H4 (cell line): ENCODE data around the gene PLA2G4D. TPM values are rescaled to one million over a fixed set of nuclear protein-coding genes. Genes with fewer than 3 reads are reported as not detected.
"Not testable (repeated sequence)": the region's sequence is repeated elsewhere in the genome, so short reads cannot be mapped to it uniquely, and the experiment has no call there.

Source experiments
- DNase-seq: peaks from one replicate; pipeline ENCODE4 v3.0.0-alpha.2; 2015; ENCODE audit warnings: low spot score
- total RNA-seq: library from RNA; depleted of rRNA; stranded (reverse); fragments of >200 nt; shearing (Covaris generic); gene quantifications from 2 replicates; pipeline ENCODE4 v1.2.3, GENCODE V29; 2014

The PLA2G4D gene
- total RNA-seq, 1 experiment from 2014 or later, result not detected

DNA sequence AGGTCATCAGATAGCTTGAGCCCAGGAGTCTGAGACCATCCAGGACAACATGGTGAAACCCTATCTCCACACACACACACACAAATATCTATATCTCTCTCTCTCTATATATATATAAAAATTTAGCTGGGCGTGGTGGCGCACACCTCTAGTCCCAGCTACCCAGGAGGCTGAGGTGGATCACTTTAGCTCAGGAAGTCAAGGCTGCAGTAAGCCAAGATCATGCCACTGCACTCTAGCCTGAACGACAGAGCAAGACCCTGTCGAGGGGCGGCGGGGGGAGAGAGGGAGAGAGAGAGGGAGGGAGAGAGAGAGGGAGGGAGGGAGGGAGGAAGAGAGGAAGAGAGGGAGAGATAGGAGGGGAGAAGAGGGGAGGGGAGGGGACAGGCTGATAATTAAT, 34.1 kb upstream of the PLA2G4D start:
- DNase-seq, result no peak

DNA sequence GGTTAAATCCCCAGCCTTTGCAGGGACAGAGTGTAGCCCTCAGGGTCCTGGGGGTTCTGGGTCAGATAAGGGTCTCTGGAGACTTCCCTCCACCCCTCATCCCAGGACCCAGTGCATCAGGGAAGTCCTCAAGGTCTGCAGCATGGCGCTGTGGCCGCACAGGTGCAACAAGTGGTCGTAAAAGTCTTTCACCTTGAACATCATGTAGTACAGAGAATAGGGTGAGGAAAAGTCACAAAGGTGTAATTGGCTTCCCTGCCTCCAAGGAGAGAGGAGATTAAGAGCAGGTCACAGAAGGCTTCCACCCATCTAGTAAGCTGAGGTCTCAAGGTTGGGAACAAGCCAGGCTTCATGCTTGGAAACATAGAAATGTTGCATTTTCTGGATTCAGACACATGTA, 29.2 kb upstream of the PLA2G4D start:
- DNase-seq, result no peak

DNA sequence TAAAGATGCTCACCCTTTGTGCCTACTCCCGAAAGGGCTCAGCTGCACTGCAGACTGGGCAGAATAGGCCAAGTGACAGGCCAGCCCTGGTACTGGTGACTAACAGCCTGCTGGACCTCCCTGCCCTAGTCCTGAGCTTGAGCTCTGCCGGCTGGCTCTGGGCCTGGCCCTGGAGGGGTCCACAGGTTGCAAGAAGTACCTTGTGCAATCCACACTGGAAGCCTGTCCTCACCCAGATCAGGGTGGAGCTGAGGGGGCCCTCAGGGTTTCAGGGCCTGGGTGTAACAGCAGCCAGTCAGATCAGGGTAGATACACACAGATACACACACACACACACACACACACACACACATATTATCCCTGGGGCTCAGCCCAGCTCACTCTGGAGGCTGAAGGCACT, 27.3 kb upstream of the PLA2G4D start:
- DNase-seq, result no peak

DNA sequence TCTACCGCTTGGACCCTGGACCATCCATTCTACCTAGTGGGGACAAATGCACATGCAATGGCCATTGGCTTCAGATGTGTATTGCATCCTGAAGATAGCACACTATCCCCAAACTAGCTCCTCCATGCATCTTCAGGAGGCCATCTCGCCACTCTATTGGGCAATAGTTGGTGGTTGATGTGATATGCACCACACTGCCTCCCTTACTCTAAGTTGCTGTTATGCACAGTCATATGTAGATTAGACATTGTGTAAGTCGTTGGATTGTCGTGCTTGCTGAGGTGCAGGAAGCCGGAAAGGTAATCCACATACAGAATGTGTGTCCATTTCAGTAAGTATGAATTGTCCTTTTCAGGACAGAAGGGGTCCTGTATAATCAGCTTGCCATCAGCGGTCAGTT, 26.7 kb upstream of the PLA2G4D start:
- DNase-seq, result no peak

DNA sequence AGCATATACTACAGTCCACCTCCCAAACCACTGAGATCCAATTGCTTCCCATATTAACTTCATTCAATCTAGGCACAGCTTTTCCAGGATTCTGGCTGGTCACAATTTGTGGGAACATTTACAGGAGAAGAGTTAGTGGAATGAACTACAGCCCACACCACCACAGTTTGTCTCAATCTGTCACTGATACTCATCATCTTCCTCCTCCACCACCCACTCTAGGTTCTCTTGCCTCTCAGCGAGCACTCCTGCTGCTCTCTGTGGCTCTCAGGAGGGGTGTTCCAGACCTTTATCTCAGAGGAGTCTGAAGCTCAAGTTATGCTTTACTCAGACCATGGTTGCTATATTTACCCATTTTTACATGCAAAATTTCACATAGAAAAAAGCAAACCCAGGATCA, 25.9 kb upstream of the PLA2G4D start:
- DNase-seq, result no peak

DNA sequence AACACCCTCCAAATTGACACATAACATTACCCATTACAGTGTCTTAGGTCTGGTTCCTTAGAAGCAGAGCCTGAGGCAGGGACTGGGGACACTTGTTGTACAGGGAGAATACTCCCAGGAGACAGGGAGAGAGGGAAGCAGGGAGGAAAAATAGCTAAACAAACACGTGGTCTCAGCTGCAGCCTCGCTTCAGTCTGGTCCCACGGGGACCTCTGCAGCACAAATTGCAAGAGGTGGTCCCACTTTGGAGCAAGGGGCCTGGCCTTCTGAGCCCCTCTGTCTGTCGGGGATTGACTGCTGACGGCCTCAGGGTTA, 25.0 kb upstream of the PLA2G4D start:
- DNase-seq, result no peak

GRCh38 chr15:42118650-42119445, 24.5 kb upstream of the PLA2G4D start:
- DNase-seq, result no peak

GRCh38 chr15:42111924-42112323, 17.6 kb upstream of the PLA2G4D start:
- no peak for DNase-seq

DNA sequence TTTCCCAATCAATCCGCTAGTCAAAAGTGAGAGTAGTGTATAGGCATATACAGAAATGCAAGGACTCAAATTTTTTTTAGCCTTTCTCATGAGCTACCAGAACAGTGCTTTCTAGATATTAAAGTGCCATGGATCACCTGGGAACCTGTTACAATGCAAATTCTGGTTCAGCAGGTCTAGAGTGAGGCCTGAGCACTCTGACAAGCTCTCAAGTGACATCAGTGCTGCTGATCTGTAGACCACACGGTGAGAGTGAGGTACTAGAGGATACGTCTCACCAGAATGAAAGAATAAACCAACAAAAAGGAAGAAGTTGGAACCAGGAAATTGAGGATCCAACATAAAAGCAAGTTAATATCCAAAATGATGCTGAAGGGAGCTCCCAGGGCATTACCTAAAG, 16.0 kb upstream of the PLA2G4D start:
- DNase-seq, result no peak

- DNase-seq, result no peak
Observed at GRCh38 chr15:42108806-42109205, 14.4 kb upstream of the PLA2G4D start.

DNA sequence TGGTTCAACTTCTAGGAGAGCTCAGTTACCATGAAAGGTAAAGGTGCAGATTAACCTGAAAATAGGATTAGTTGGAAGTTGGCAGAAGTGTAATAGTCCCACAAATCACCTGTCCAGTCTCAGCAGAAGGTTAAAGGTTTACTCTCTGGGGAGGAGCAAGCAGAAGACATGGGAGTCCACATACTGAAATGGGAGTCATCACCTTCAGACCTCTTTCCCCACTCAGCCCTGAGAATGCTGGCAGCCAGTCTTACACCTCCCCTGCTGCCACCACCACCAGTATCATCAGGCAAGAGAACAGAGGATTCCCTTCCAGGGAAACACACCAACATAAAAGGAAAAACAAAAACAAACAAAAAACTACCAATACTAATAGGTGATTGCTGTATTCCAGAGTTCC, 13.8 kb upstream of the PLA2G4D start:
- DNase-seq, result no peak

GRCh38 chr15:42107473-42107872, 13.1 kb upstream of the PLA2G4D start:
- no peak for DNase-seq

- no peak for DNase-seq
Observed at GRCh38 chr15:42106288-42106687, 11.9 kb upstream of the PLA2G4D start.

- no peak for DNase-seq
Observed at GRCh38 chr15:42104095-42104891, 9.9 kb upstream of the PLA2G4D start.

DNA sequence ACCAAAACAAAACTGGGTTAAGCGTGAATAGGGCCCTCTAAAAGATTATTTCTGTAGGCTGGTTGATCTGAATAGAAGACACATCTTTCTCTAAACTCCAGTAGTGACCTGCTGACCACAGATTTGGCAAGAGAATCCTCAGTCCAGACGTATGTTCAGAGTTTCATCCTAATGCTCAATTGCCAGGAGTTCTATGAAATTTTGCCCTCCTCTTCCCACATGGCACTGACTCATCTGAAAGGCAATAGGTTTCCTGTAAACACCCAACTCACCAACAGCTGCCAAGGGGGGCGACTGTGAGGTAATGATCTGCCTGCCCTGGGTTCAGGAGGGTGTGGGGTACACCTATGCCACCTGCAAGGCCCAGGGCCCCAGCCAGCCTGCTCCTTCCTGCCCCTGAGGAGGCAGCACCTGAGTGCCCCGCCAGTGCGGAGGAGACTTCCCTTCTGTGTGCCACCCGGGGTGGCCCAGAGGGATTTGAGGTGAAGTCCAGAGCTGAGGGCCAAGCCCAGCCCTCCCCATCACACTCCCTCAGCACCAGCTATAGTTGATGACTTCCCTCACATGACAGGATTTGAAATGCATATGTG, 8.4 kb upstream of the PLA2G4D start:
- DNase-seq, result peak; percentile 58

DNA sequence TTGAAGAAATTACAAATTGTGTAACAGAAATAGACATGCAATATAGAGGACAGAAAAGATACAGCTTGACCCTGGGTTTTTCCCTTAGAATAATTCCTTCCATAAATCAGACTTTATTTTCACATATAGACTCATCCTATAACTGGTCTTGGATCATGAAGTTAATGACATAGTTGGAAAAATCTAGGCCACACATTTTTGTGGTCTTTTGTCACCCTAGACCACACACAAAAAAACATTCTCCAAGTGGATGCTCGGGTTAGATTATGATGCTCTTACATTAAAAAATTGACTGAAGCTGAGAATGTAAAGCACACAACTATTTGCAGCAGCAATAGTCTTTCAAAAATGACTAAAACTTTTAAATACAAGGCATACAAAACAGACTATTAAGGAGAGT, 7.5 kb upstream of the PLA2G4D start:
- DNase-seq, result no peak

DNA sequence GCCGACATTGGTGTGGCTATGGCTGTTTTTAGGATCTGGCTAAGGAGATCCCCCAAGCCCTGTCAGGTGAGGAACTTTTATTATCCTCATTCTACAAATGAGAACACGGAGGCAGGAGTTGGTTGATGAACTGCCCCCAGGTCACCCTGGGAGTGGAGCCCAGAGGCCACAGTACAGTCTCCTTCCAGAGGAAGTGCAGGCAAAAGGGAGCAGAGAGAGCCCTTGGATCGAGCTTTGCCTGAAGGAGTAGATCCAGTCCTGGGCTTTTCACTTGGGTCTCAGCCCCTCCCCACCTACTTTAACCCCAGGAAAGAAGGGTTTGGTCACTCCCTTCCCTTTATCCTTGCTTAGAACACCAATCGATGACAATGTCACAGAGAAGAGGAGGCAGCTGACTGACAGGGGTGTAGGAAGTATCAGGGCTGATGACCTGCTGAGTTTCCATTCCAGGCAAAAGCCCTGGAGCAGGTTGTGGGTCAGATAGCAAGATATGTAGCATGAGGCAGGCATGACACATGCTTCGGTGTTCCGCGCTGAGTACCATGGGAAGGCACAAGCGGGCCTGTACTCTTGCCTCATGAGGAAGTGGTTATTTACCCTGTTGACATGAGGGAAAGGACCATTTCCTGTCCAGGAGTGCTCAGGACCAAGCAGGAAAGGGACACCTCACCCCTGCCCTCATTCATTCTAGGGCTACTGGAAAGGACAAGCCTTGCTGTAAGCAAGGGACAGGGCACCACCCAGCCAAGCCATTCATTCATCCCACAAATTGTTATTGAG, 5.8 kb upstream of the PLA2G4D start:
- peak; percentile 50 for DNase-seq

GRCh38 chr15:42097018-42097417, 2.7 kb upstream of the PLA2G4D start:
- no peak for DNase-seq

DNA sequence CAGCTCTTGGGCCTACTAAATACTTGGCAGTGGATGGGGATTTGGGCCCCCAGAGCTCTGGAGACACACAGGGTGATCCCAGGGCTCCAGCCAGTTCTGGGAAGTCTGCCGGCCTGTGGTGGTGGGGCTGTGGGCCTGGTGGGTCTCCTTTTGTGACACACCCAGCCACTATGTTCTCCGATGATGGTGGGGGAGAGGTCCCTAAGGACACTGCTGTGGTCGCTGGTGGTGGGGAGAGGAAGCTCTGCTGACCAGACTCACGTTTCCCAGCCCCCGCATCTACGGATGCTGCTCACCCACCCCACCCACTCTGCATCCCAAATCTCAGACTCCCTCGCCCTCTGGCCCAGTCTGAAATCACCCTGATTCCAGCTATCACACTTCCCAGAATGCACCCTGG, 396 bp downstream of the PLA2G4D start:
- DNase-seq, result no peak

- DNase-seq, result no peak
Observed at GRCh38 chr15:42092398-42093318, 1.7 kb downstream of the PLA2G4D start.

DNA sequence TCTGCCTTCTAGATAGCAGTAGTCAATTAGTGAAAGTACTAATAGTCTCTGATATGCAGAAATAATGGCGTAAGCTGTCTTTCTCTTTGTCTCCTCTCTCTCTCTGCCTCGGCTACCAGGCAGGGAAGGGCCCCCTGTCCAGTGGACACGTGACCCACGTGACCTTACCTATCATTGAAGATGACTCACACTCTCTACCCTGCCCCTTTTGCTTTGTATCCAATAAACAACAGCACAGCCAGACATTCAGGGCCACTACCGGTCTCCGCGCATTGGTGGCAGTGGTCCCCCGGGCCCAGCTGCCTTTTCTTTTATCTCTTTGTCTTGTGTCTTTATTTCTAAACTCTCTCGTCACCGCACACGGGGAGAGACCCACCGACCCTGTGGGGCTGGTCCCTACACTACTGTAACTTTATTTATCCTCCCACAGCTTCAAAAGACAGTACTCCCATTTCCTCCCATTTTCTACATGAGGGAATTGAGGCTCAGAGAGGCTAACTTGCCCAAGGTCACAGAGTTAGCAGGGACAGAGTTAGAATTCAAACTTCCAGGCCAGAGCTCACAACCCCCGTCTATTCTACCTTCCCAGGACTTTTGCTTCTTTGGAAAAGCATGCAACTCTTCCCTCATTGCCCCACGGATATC, 2.5 kb downstream of the PLA2G4D start:
- DNase-seq, result not testable (repeated sequence)
